Upper lobe of right lung (tissue), 1 donor: ENCODE measurements around the gene SHC3. TPM values are rescaled to one million over a fixed set of nuclear protein-coding genes. Genes with fewer than 3 reads are reported as not detected.

ENCODE experiments used
- ATAC-seq: fragments of 200-7000 bp; cut with Tn5 transposase; one replicate; pipeline ENCODE4 v1.9.1; 2020; ENCODE audit warnings: mild to moderate bottlenecking, moderate library complexity
- DNase-seq: peaks from one replicate; pipeline ENCODE4 v3.0.0-alpha.2; 2020
- H3K27ac ChIP-seq: fragments of 200-600 bp; one replicate; pipeline ENCODE4 v1.8.0; 2022
- H3K27me3 ChIP-seq: fragments of 200-600 bp; one replicate; pipeline ENCODE4 v1.8.0; 2022; ENCODE audit warnings: mild to moderate bottlenecking
- H3K36me3 ChIP-seq: fragments of 200-600 bp; one replicate; pipeline ENCODE4 v1.8.0; 2022
- H3K4me1 ChIP-seq: fragments of 200-600 bp; one replicate; pipeline ENCODE4 v1.8.0; 2022
- H3K4me3 ChIP-seq: fragments of 200-600 bp; one replicate; pipeline ENCODE4 v1.8.0; 2022; ENCODE audit warnings: mild to moderate bottlenecking
- H3K9me3 ChIP-seq: fragments of 200-600 bp; one replicate; pipeline ENCODE4 v1.8.0; 2022
- CTCF ChIP-seq: fragments of 200-600 bp; IDR thresholded peaks from one replicate; pipeline ENCODE4 v1.8.0; 2022; ENCODE audit warnings: antibody characterized with exemption
- intact Hi-C: fragments of 100-400 bp; cut with DNase I; formaldehyde crosslinking; loops from one replicate; pipeline ENCODE4 v1.11.0; 2022
- total RNA-seq: library from RNA; stranded (reverse); fragmentation: NEBNext Ultra II Directional; extraction: Animal tissue kit (Norgen Biotek cat#: 25700); gene quantifications from one replicate; pipeline ENCODE4 v1.2.1, GENCODE V29; 2021
- donor health status: DM: no; HTN: yes; CAD: no; lungs with severe emphysema.

The SHC3 gene
- total RNA-seq, 1 donor from 2014 or later = 12.9 TPM

- DNase-seq (no peak), ATAC-seq (no peak)
- Histone ChIP-seq H3K36me3 (no peaks in the 10 kb centered on the region), H3K27ac (no peak overlapping the region), H3K27me3 (no peaks in the 10 kb centered on the region), H3K4me3 (no peak overlapping the region), H3K4me1 (no peaks in the 10 kb centered on the region), H3K9me3 (no peaks in the 10 kb centered on the region)
- TF ChIP-seq CTCF = no peak
- intact Hi-C loops = no loop called here
Measured at GRCh38 chr9:88975966-88976889, 202.4 kb downstream of the SHC3 start.

GRCh38 chr9:88974641-88975040, 204.0 kb downstream of the SHC3 start:
- no peak for ATAC-seq
- H3K27me3 ChIP-seq = no peaks in the 10 kb centered on the region
- no peaks in the 10 kb centered on the region for H3K9me3 ChIP-seq
- no peak for DNase-seq
- intact Hi-C loops = no loop called here
- no peaks in the 10 kb centered on the region for H3K4me1 ChIP-seq
- no peak for TF ChIP-seq CTCF
- H3K36me3 ChIP-seq = no peaks in the 10 kb centered on the region
- no peak overlapping the region for H3K4me3 ChIP-seq
- no peak overlapping the region for H3K27ac ChIP-seq

GRCh38 chr9:88973281-88974045, 205.2 kb downstream of the SHC3 start:
- Histone ChIP-seq H3K27ac (no peak overlapping the region), H3K27me3 (no peaks in the 10 kb centered on the region), H3K36me3 (no peaks in the 10 kb centered on the region), H3K9me3 (no peaks in the 10 kb centered on the region), H3K4me3 (no peak overlapping the region), H3K4me1 (no peaks in the 10 kb centered on the region)
- no peak for TF ChIP-seq CTCF
- ATAC-seq (no peak), DNase-seq (no peak)
- intact Hi-C loops = no loop called here

- no peaks in the 10 kb centered on the region for H3K9me3 ChIP-seq
- H3K27ac ChIP-seq = no peak overlapping the region
- no peaks in the 10 kb centered on the region for H3K36me3 ChIP-seq
- no peak overlapping the region for H3K4me3 ChIP-seq
- no peak for TF ChIP-seq CTCF
- ATAC-seq = no peak
- no peaks in the 10 kb centered on the region for H3K4me1 ChIP-seq
- no peaks in the 10 kb centered on the region for H3K27me3 ChIP-seq
- intact Hi-C loops = no loop called here
- DNase-seq = no peak
Measured at GRCh38 chr9:88972401-88972800, 206.2 kb downstream of the SHC3 start.

GRCh38 chr9:88971131-88971960, 207.3 kb downstream of the SHC3 start:
- DNase-seq (no peak), ATAC-seq (no peak)
- no peaks in the 10 kb centered on the region for H3K27me3 ChIP-seq
- no peaks in the 10 kb centered on the region for H3K4me1 ChIP-seq
- no peak overlapping the region for H3K27ac ChIP-seq
- TF ChIP-seq CTCF = no peak
- H3K9me3 ChIP-seq = no peaks in the 10 kb centered on the region
- no peak overlapping the region for H3K4me3 ChIP-seq
- no peaks in the 10 kb centered on the region for H3K36me3 ChIP-seq
- intact Hi-C loops = no loop called here
